Body of pancreas (tissue), 4 donors: ENCODE results near the gene ABTB1.

Source experiments
- POLR2A ChIP-seq, 3 donors: fragments of 450-650 bp; IDR thresholded peaks; one replicate each; pipeline ENCODE4 v1.6.1; 2016; ENCODE audit warnings: antibody characterized with exemption in 3 of 3, mild to moderate bottlenecking in 2 of 3
- TF ChIP-seq, protein P1 (sequence below), 7 experiments: fragments of 450-650 bp in 4 of 7; fragments of 200-600 bp in 3 of 7; sonication (generic) in 3 of 7; IDR thresholded peaks; one replicate each; pipeline ENCODE4 v1.5.1; 2016 to 2019; ENCODE audit warnings: antibody characterized with exemption in 7 of 7

DNA sequence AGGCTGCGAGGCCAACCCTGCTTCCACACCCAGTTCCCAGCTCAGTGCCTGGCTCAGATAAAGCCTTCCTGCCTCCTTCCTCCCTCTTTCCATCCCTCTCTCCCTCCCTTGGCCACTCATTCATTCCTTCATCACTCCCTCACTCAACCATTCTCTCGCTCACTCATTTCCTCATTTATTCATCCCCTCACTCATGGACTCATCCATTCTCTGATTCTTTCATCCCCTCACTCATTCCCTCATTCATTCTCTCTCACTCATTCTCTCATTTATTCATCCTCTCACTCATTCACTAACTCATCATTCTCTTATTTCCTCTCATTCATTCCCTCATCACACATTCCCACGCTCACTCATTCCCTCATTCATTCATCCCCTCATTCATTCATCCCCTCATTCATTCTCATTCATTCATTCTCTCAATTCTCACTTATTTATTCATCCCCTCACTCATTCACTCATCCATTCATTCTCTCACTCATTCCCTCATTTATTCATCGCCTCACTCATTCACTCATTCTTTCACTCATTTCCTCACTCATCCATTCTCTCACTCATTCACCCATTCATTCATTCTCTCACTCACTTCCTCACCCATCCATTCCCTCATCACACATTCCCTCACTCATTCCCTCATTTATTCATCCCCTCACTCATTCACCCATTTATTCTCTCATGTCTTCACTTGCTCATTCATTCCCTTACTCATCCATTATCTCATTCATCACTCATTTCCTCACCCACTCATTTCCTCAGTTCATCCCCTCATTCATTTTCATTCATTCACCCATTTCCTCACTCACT is 13.2 kb downstream of the ABTB1 start:
- TF ChIP-seq, protein P1, sequence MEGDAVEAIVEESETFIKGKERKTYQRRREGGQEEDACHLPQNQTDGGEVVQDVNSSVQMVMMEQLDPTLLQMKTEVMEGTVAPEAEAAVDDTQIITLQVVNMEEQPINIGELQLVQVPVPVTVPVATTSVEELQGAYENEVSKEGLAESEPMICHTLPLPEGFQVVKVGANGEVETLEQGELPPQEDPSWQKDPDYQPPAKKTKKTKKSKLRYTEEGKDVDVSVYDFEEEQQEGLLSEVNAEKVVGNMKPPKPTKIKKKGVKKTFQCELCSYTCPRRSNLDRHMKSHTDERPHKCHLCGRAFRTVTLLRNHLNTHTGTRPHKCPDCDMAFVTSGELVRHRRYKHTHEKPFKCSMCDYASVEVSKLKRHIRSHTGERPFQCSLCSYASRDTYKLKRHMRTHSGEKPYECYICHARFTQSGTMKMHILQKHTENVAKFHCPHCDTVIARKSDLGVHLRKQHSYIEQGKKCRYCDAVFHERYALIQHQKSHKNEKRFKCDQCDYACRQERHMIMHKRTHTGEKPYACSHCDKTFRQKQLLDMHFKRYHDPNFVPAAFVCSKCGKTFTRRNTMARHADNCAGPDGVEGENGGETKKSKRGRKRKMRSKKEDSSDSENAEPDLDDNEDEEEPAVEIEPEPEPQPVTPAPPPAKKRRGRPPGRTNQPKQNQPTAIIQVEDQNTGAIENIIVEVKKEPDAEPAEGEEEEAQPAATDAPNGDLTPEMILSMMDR (IDR thresholded peaks at IDR 0.05), result no peak
- TF ChIP-seq POLR2A (IDR thresholded peaks at IDR 0.05), result no peak
